ENCODE measurements around the gene FRRS1L. TPM values are rescaled to one million over a fixed set of nuclear protein-coding genes. Genes with fewer than 3 reads are reported as not detected.

Gene FRRS1L
- total and polyA plus RNA-seq, 9 donors: 8.3 to 49.8 (median 27.5) TPM

- Histone ChIP-seq H3K36me3 (no peaks in the 10 kb centered on the region), H3K27ac (no peak overlapping the region), H3K4me3 (no peak overlapping the region), H3K4me1 (ENCODE audit: insufficient read depth) (no peaks in the 10 kb centered on the region), H3K27me3 (no peaks in the 10 kb centered on the region), H3K9me3 (no peaks in the 10 kb centered on the region)
- DNase-seq: no peak
- WGBS, 3 donors: 92 to 98% (median 96%) methylated on average over 3 of the region's 3 CpGs
- intact Hi-C loops (cut with DNase I): no loop called here
- TF ChIP-seq POLR2A (IDR thresholded peaks at IDR 0.05) (no peak), EP300 (IDR thresholded peaks at IDR 0.05) (no peak), CTCF (IDR thresholded peaks at IDR 0.05) (no peak)
Measured at GRCh38 chr9:109086221-109086620, 80.8 kb downstream of the FRRS1L start.

- Histone ChIP-seq H3K4me1 (ENCODE audit: insufficient read depth) (no peaks in the 10 kb centered on the region), H3K9me3 (no peaks in the 10 kb centered on the region), H3K4me3 (no peak overlapping the region), H3K27me3 (no peaks in the 10 kb centered on the region), H3K27ac (no peak overlapping the region), H3K36me3 (no peaks in the 10 kb centered on the region)
- TF ChIP-seq EP300 (IDR thresholded peaks at IDR 0.05) (no peak), POLR2A (IDR thresholded peaks at IDR 0.05) (no peak), CTCF (IDR thresholded peaks at IDR 0.05) (no peak)
- no peak for DNase-seq
- intact Hi-C loops (cut with DNase I): no loop called here
Measured at GRCh38 chr9:109085510-109085909, 81.5 kb downstream of the FRRS1L start.

- Histone ChIP-seq H3K4me1 (ENCODE audit: insufficient read depth) (no peaks in the 10 kb centered on the region), H3K9me3 (no peaks in the 10 kb centered on the region), H3K27me3 (no peaks in the 10 kb centered on the region), H3K27ac (no peak overlapping the region), H3K36me3 (no peaks in the 10 kb centered on the region), H3K4me3 (no peak overlapping the region)
- TF ChIP-seq CTCF (IDR thresholded peaks at IDR 0.05): no peak
- TF ChIP-seq POLR2A (IDR thresholded peaks at IDR 0.05): no peak
- no peak for TF ChIP-seq EP300 (IDR thresholded peaks at IDR 0.05)
- 94 to 98% (median 98%) methylated on average over 4 of the region's 4 CpGs for WGBS, 3 donors
- intact Hi-C loops (cut with DNase I): no loop called here
- no peak for DNase-seq
Measured at GRCh38 chr9:109083813-109084405, 83.1 kb downstream of the FRRS1L start.

- H3K9me3 ChIP-seq: no peaks in the 10 kb centered on the region
- intact Hi-C loops (cut with DNase I): no loop called here
Measured at GRCh38 chr9:109083141-109083540, 83.9 kb downstream of the FRRS1L start.

More at GRCh38 chr9:109083141-109083540, 83.9 kb downstream of the FRRS1L start:
- no peak overlapping the region for H3K4me3 ChIP-seq
- no peak overlapping the region for H3K27ac ChIP-seq
- no peaks in the 10 kb centered on the region for H3K36me3 ChIP-seq
- no peak for TF ChIP-seq EP300 (IDR thresholded peaks at IDR 0.05)
- no peak for TF ChIP-seq CTCF (IDR thresholded peaks at IDR 0.05)
- no peak for TF ChIP-seq POLR2A (IDR thresholded peaks at IDR 0.05)
- DNase-seq: no peak
- WGBS, 3 donors: 84 to 88% (median 87%) methylated on average over 7 of the region's 7 CpGs
- H3K4me1 ChIP-seq (ENCODE audit: insufficient read depth): no peaks in the 10 kb centered on the region
- no peaks in the 10 kb centered on the region for H3K27me3 ChIP-seq

Measured in ovary (tissue), 9 donors.